ENCODE measurements around the gene LHFPL5.
A peak's percentile ranks its signal among the peaks of the same experiment; 100 is the strongest.

DNA sequence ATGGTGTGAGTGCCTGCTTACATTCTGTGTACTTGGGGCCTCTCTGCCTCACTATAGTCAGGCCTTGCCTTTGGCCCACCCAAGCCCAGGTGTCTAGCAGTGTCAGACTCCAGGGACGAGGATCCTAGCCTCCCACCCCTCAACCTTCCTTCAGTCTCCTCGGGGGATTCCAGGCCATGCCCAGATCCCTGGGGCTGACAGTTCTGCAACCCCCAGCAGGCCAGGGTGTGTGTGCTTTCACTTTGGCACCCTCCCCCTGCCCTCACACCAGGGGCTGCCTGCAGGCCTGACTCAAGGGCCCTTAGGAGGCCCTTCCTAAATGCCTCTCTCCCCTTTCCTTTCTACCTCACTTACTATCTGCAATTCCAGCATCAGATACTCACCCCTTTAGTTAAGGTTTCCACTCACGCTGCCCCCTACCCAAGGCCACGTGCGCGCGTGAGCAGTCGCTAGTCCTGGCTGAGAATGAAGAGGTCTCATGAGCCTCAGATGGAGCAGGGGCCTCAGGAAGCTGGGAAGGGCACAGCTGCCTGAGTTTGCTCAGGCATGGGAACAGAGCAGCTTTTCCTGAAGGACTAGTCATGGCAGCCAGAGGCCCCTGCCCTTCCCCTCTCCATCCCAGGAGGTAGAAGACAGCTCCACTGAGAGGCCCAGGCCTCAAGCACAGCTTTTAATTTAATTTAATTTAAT is 7.2 kb upstream of the LHFPL5 start:
- TF ChIP-seq, protein P1, sequence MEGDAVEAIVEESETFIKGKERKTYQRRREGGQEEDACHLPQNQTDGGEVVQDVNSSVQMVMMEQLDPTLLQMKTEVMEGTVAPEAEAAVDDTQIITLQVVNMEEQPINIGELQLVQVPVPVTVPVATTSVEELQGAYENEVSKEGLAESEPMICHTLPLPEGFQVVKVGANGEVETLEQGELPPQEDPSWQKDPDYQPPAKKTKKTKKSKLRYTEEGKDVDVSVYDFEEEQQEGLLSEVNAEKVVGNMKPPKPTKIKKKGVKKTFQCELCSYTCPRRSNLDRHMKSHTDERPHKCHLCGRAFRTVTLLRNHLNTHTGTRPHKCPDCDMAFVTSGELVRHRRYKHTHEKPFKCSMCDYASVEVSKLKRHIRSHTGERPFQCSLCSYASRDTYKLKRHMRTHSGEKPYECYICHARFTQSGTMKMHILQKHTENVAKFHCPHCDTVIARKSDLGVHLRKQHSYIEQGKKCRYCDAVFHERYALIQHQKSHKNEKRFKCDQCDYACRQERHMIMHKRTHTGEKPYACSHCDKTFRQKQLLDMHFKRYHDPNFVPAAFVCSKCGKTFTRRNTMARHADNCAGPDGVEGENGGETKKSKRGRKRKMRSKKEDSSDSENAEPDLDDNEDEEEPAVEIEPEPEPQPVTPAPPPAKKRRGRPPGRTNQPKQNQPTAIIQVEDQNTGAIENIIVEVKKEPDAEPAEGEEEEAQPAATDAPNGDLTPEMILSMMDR (conservative IDR thresholded peaks at IDR 0.05; ENCODE audit: low read depth in 2 of 2): peak in 1 of 2 experiments; percentile 27; a peak in 1 of 4 replicates
- TF ChIP-seq ETS1 (IDR thresholded peaks at IDR 0.05): no peak
- TF ChIP-seq EZH2 (IDR thresholded peaks at IDR 0.05; ENCODE audit: low read depth, unreplicated experiment): no peak
- no peak for TF ChIP-seq JUNB (IDR thresholded peaks at IDR 0.05; ENCODE audit: unreplicated experiment)
- no peak for TF ChIP-seq POLR2AphosphoS5 (IDR thresholded peaks at IDR 0.05; ENCODE audit: low read depth)
- no peak for TF ChIP-seq REST (IDR thresholded peaks at IDR 0.05; ENCODE audit: unreplicated experiment)
- no peak for TF ChIP-seq EZH2phosphoT487 (IDR thresholded peaks at IDR 0.05; ENCODE audit: unreplicated experiment)
- no peak for TF ChIP-seq ZNF331 (CRISPR knock-in tag; IDR thresholded peaks at IDR 0.05; ENCODE audit: low read depth)
- no peak for TF ChIP-seq CREB1 (CRISPR knock-in tag; IDR thresholded peaks at IDR 0.05; ENCODE audit: low read depth)
